SHP77 (cell line): ENCODE results near the gene LRRTM4.

Source experiments
- DNase-seq, 2 experiments: peaks; one replicate each; lab custom pipeline; 2025; lab: John Stamatoyannopoulos, UW

LRRTM4 gene

GRCh38 chr2:77470096-77470495, 52.1 kb downstream of the LRRTM4 start:
- no peak for DNase-seq

- no peak for DNase-seq
These were observed 53.1 kb downstream of the LRRTM4 start for GRCh38 chr2:77469106-77469505.

- DNase-seq: no peak
These were observed 62.3 kb downstream of the LRRTM4 start for GRCh38 chr2:77459840-77460239.

GRCh38 chr2:77458216-77458615, 64.0 kb downstream of the LRRTM4 start:
- no peak for DNase-seq

GRCh38 chr2:77457665-77458064, 64.5 kb downstream of the LRRTM4 start:
- no peak for DNase-seq

GRCh38 chr2:77443076-77443475, 79.1 kb downstream of the LRRTM4 start:
- no peak for DNase-seq

GRCh38 chr2:77434880-77435279, 87.3 kb downstream of the LRRTM4 start:
- no peak for DNase-seq

GRCh38 chr2:77428946-77429345, 93.2 kb downstream of the LRRTM4 start:
- DNase-seq: no peak

- DNase-seq: no peak
These were observed 100.2 kb downstream of the LRRTM4 start for GRCh38 chr2:77421971-77422370.

GRCh38 chr2:77418537-77418936, 103.6 kb downstream of the LRRTM4 start:
- DNase-seq: no peak

- no peak for DNase-seq
These were observed 118.0 kb downstream of the LRRTM4 start for GRCh38 chr2:77404189-77404588.

GRCh38 chr2:77398970-77399600, 123.1 kb downstream of the LRRTM4 start:
- no peak for DNase-seq

GRCh38 chr2:77397763-77398162, 124.4 kb downstream of the LRRTM4 start:
- no peak for DNase-seq

- no peak for DNase-seq
These were observed 127.2 kb downstream of the LRRTM4 start for GRCh38 chr2:77395011-77395410.

GRCh38 chr2:77391119-77391518, 131.1 kb downstream of the LRRTM4 start:
- DNase-seq: no peak

GRCh38 chr2:77387324-77387723, 134.9 kb downstream of the LRRTM4 start:
- DNase-seq: no peak

GRCh38 chr2:77372636-77373035, 149.5 kb downstream of the LRRTM4 start:
- DNase-seq: no peak

- DNase-seq: no peak
These were observed 151.7 kb downstream of the LRRTM4 start for GRCh38 chr2:77370511-77370910.

GRCh38 chr2:77363277-77363676, 158.9 kb downstream of the LRRTM4 start:
- DNase-seq: no peak

- DNase-seq: no peak
These were observed 173.4 kb downstream of the LRRTM4 start for GRCh38 chr2:77348821-77349220.

- no peak for DNase-seq
These were observed 186.2 kb downstream of the LRRTM4 start for GRCh38 chr2:77336013-77336412.

- DNase-seq: no peak
These were observed 193.8 kb downstream of the LRRTM4 start for GRCh38 chr2:77328134-77328931.

GRCh38 chr2:77325395-77325794, 196.8 kb downstream of the LRRTM4 start:
- DNase-seq: no peak

GRCh38 chr2:77322431-77322830, 199.7 kb downstream of the LRRTM4 start:
- DNase-seq: no peak
